ENCODE data around the gene RNLS.
"Not testable (repeated sequence)": the region's sequence is repeated elsewhere in the genome, so short reads cannot be mapped to it uniquely, and the experiment has no call there.

Gene RNLS

DNA sequence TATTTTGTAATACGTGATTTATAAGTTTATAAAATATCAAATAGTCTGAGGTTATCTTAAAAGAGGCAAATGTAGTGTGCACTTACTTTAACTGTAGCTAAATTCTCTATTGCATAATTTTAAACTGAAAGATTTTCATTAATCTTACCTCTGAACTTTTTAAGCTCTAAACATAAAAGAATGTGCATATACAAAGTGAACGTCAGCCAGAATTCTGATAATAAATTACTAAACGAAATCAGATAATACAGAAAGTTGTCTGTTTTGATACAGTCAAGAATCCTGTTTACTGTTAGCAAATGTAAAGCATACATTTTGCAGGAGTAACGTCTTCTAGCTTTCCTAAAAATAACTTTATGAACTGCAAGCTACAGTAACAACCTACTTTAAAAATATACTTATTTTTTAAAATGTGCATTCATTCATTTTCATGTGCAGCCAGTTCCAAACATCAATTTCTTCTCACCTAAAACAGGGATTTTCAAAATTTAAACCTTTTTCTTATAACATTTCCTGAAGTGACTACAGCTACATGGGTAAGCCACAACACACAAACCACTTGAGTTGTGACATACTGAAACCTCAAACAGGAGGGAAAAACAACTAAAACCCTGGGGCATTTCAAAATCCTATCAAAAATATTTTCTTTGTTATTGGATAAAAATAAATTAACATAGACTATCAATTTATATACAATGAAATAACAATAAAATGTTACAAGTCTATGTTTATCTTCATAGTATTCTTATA is 92.7 kb downstream of the RNLS start:
- Histone ChIP-seq H3K9me3 (ENCODE audit: insufficient read depth, low read length) (no peaks in the 10 kb centered on the region), H3K27ac (ENCODE audit: low read depth, low read length) (no peak overlapping the region), H3K36me3 (ENCODE audit: low read length) (no peaks in the 10 kb centered on the region), H3K4me3 (ENCODE audit: insufficient read depth, low read length, poor library complexity, severe bottlenecking) (no peak overlapping the region), H3K27me3 (ENCODE audit: low read length) (no peaks in the 10 kb centered on the region), H3K4me2 (ENCODE audit: low read depth, low read length, poor library complexity, severe bottlenecking) (no peak overlapping the region), H3K9ac (ENCODE audit: low read length) (no peak overlapping the region), H4K20me1 (ENCODE audit: low read depth, low read length) (no peaks in the 10 kb centered on the region), H3K9me2 (replicated peaks; ENCODE audit: insufficient read depth, low read length) (no peaks in the 10 kb centered on the region), H3K79me2 (ENCODE audit: insufficient read depth, low read length) (no peaks in the 10 kb centered on the region), H3F3A (ENCODE audit: insufficient read depth) (no peaks in the 10 kb centered on the region), H2AFZ (ENCODE audit: low read depth, low read length, severe bottlenecking) (no peak overlapping the region)
- no peak for TF ChIP-seq EZH2phosphoT487 (conservative IDR thresholded peaks at IDR 0.05; ENCODE audit: low read length)
- TF ChIP-seq, protein P1, sequence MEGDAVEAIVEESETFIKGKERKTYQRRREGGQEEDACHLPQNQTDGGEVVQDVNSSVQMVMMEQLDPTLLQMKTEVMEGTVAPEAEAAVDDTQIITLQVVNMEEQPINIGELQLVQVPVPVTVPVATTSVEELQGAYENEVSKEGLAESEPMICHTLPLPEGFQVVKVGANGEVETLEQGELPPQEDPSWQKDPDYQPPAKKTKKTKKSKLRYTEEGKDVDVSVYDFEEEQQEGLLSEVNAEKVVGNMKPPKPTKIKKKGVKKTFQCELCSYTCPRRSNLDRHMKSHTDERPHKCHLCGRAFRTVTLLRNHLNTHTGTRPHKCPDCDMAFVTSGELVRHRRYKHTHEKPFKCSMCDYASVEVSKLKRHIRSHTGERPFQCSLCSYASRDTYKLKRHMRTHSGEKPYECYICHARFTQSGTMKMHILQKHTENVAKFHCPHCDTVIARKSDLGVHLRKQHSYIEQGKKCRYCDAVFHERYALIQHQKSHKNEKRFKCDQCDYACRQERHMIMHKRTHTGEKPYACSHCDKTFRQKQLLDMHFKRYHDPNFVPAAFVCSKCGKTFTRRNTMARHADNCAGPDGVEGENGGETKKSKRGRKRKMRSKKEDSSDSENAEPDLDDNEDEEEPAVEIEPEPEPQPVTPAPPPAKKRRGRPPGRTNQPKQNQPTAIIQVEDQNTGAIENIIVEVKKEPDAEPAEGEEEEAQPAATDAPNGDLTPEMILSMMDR (IDR thresholded peaks at IDR 0.05; ENCODE audit: insufficient read depth, low read length, poor library complexity, severe bottlenecking), result no peak

DNA sequence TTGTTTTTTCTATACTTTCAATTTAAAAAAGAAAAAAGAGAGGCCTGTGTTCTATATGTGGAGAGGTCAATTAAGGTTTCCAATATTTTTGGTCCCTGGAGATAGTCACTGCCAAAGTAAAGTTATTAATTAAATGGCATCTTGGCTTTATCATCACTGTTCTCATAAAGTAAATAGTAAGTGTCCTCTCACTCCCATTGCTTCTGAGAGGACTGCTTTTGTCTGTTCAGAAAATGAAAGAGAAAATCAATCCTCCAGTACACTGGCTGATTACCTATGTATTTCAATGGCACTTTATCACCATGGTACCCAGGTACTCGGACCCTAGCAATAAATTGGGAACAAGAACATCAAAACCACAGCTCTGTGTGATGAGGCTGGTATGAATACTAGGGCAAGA is 94.0 kb downstream of the RNLS start:
- H3K9me2 ChIP-seq (replicated peaks; ENCODE audit: insufficient read depth, low read length), result no peaks in the 10 kb centered on the region
- H3K36me3 ChIP-seq (ENCODE audit: low read length), result no peaks in the 10 kb centered on the region
- no peak overlapping the region for H3K4me3 ChIP-seq (ENCODE audit: insufficient read depth, low read length, poor library complexity, severe bottlenecking)
- TF ChIP-seq, protein P1 (IDR thresholded peaks at IDR 0.05; ENCODE audit: insufficient read depth, low read length, poor library complexity, severe bottlenecking), result no peak
- no peak for TF ChIP-seq EZH2phosphoT487 (conservative IDR thresholded peaks at IDR 0.05; ENCODE audit: low read length)
- H4K20me1 ChIP-seq (ENCODE audit: low read depth, low read length), result no peaks in the 10 kb centered on the region
- no peak overlapping the region for H2AFZ ChIP-seq (ENCODE audit: low read depth, low read length, severe bottlenecking)
- H3K27ac ChIP-seq (ENCODE audit: low read depth, low read length), result no peak overlapping the region
- no peaks in the 10 kb centered on the region for H3K9me3 ChIP-seq (ENCODE audit: insufficient read depth, low read length)
- H3K27me3 ChIP-seq (ENCODE audit: low read length), result no peaks in the 10 kb centered on the region
- no peak overlapping the region for H3K9ac ChIP-seq (ENCODE audit: low read length)
- no peaks in the 10 kb centered on the region for H3K79me2 ChIP-seq (ENCODE audit: insufficient read depth, low read length)
- H3F3A ChIP-seq (ENCODE audit: insufficient read depth), result no peaks in the 10 kb centered on the region
- H3K4me2 ChIP-seq (ENCODE audit: low read depth, low read length, poor library complexity, severe bottlenecking), result no peak overlapping the region

DNA sequence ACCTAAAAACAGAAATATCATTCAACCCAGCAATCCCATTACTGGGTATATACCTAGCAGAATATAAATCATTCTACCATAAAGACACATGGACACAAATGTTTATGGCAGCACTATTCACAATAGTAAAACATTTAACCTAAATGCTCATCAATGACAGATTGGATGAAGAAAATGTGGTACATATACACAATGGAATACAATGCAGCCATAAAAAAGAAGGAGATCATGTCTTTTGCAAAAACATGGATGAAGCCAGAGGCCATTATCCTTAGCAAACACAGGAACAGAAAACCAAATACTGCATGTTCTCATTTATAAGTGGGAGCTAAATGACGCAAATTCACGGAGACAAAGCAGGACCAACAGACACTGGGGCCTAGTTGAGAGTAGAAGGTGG is 96.3 kb downstream of the RNLS start:
- not testable (repeated sequence) for H3K9ac ChIP-seq (ENCODE audit: low read length); H3F3A ChIP-seq (ENCODE audit: insufficient read depth); H2AFZ ChIP-seq (ENCODE audit: low read depth, low read length, severe bottlenecking); H4K20me1 ChIP-seq (ENCODE audit: low read depth, low read length); H3K9me2 ChIP-seq (replicated peaks; ENCODE audit: insufficient read depth, low read length); H3K4me3 ChIP-seq (ENCODE audit: insufficient read depth, low read length, poor library complexity, severe bottlenecking); H3K27me3 ChIP-seq (ENCODE audit: low read length); H3K4me2 ChIP-seq (ENCODE audit: low read depth, low read length, poor library complexity, severe bottlenecking); H3K27ac ChIP-seq (ENCODE audit: low read depth, low read length); H3K9me3 ChIP-seq (ENCODE audit: insufficient read depth, low read length); H3K79me2 ChIP-seq (ENCODE audit: insufficient read depth, low read length); H3K36me3 ChIP-seq (ENCODE audit: low read length)

DNA sequence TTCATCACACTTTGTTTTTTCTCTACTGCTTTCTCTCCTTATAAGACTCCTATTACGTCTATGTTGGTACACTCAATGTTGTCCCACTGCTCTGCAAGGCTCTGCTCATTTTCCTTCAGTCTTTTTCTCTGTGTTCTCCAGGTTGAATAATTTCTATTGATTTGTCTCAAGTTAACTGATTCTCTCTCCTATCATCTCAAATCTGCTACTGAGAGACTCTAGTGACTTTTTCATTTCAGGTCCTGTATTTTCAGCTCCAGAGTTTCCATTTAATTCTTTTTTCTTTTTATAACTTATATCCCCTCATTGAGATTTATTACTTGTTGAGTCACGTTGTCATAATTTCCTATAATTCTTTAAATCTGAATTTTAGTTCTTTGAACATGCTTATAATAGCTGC is 100.9 kb downstream of the RNLS start:
- Histone ChIP-seq H3K9me3 (ENCODE audit: insufficient read depth, low read length) (no peaks in the 10 kb centered on the region), H3K27me3 (ENCODE audit: low read length) (no peaks in the 10 kb centered on the region), H3K79me2 (ENCODE audit: insufficient read depth, low read length) (no peaks in the 10 kb centered on the region), H3K4me3 (ENCODE audit: insufficient read depth, low read length, poor library complexity, severe bottlenecking) (no peak overlapping the region), H4K20me1 (ENCODE audit: low read depth, low read length) (no peaks in the 10 kb centered on the region), H3K27ac (ENCODE audit: low read depth, low read length) (no peak overlapping the region), H3K9me2 (replicated peaks; ENCODE audit: insufficient read depth, low read length) (no peaks in the 10 kb centered on the region), H3K9ac (ENCODE audit: low read length) (no peak overlapping the region), H3K4me2 (ENCODE audit: low read depth, low read length, poor library complexity, severe bottlenecking) (no peak overlapping the region), H3K36me3 (ENCODE audit: low read length) (no peaks in the 10 kb centered on the region), H3F3A (ENCODE audit: insufficient read depth) (no peaks in the 10 kb centered on the region), H2AFZ (ENCODE audit: low read depth, low read length, severe bottlenecking) (no peak overlapping the region)
- TF ChIP-seq EZH2phosphoT487 (conservative IDR thresholded peaks at IDR 0.05; ENCODE audit: low read length), result no peak
- TF ChIP-seq, protein P1 (IDR thresholded peaks at IDR 0.05; ENCODE audit: insufficient read depth, low read length, poor library complexity, severe bottlenecking), result no peak
